ENCODE measurements around the gene DCP1A. TPM values are rescaled to one million over a fixed set of nuclear protein-coding genes. Genes with fewer than 3 reads are reported as not detected.
"Not testable (repeated sequence)": the region's sequence is repeated elsewhere in the genome, so short reads cannot be mapped to it uniquely, and the experiment has no call there.

DCP1A gene
- polyA plus RNA-seq, 4 donors = 4.1 to 24.1 (median 6.8) TPM

DNA sequence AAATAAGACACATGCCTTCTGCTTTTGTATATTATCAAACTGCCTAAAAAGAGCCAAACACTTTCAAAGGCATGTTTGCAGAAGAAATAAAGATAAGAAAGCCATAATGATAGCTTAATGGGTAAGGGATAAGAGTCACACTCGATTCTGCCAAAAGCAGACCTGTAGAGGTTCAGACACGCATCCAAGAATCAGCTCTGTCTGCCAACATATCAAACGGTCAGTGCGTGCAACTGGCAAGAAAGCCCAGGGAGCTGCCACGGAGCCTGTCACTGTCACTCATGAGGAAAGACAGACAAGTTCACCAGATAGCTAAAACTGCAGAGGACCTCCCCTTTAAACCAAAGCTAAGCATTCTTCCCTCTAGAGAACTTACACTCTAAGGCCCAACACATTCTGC is 23.2 kb downstream of the DCP1A start:
- DNase-seq (no peak), FAIRE-seq (no peak)
- no peak overlapping the region for H3K4me3 ChIP-seq (ENCODE audit: low read depth in 1 of 3, low read length in 3 of 3)
- peaks cover 0 to 8% of the 10 kb centered on the region in 2 donors for H3K9me3 ChIP-seq (ENCODE audit: control insufficient read depth in 2 of 2, insufficient read depth in 1 of 2, low read depth in 1 of 2, low read length in 1 of 2)
- H3K36me3 ChIP-seq (ENCODE audit: control insufficient read depth in 3 of 3, insufficient read depth in 2 of 3, low read depth in 1 of 3, low read length in 3 of 3) = peaks cover 0 to 28% (median 9%) of the 10 kb centered on the region in 3 donors
- 12 to 66% (median 38%) methylated on average over 5 of the region's 5 CpGs for WGBS, 3 donors
- H3K27ac ChIP-seq (ENCODE audit: low read depth in 1 of 3, low read length in 2 of 3) = no peak overlapping the region
- H3K4me1 ChIP-seq (ENCODE audit: control insufficient read depth in 3 of 3, insufficient read depth in 2 of 3, low read depth in 1 of 3, low read length in 2 of 3) = peaks cover 0 to 7% (median 0%) of the 10 kb centered on the region in 3 donors
- no peaks in the 10 kb centered on the region for H3K27me3 ChIP-seq (ENCODE audit: control insufficient read depth in 3 of 3, insufficient read depth in 3 of 3, low read length in 3 of 3)

DNA sequence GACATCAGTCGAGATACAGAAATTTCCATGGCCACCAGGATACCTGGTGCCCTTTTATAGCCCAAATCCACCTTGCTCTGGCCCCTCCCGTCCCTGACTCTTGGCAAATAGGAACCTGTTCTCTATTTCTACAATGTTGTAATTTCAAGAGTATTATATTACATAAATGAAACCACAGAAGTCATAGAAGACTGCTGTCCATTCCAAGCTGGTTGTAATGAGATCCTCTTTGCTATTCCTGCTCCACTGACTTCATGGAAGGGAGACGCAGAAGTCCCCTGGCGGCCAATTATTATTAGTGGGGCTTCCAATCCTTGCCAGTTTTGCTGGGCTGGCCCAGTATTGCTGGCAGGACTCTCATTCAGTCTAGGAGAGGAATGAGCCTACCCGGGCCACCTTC is 26.6 kb downstream of the DCP1A start:
- WGBS, 3 donors = 88 to 90% (median 89%) methylated on average over 5 of the region's 5 CpGs
- H3K36me3 ChIP-seq (ENCODE audit: control insufficient read depth in 3 of 3, insufficient read depth in 2 of 3, low read depth in 1 of 3, low read length in 3 of 3) = peaks cover 0 to 39% (median 7%) of the 10 kb centered on the region in 3 donors
- no peak for FAIRE-seq

DNA sequence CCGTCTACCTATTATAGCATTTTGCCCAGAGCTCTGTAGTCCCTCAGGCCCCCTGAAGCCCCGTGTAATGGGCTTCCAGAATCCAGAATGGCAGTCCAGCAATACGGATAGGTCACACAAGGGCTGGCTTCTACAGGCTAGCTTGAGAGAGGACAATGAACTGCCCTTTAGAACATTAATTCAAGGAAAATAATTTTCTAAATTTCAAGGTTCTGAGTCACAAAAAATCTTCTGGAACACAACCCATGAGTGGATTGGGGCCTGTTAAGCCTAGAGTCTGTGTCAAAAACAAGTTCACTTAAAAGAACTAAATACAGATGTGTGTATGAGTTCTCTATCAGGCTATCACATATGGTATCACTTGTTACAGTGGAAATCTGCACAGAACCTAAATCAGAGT is 28.8 kb downstream of the DCP1A start:
- DNase-seq (no peak), FAIRE-seq (no peak)
- WGBS, 3 donors = 89 to 94% (median 89%) methylated on average over 3 of the region's 3 CpGs
- H3K27ac ChIP-seq (ENCODE audit: low read depth in 1 of 3, low read length in 2 of 3) = no peak overlapping the region
- peaks cover 0 to 46% (median 7%) of the 10 kb centered on the region in 3 donors for H3K36me3 ChIP-seq (ENCODE audit: control insufficient read depth in 3 of 3, insufficient read depth in 2 of 3, low read depth in 1 of 3, low read length in 3 of 3)
- H3K4me3 ChIP-seq (ENCODE audit: low read depth in 1 of 3, low read length in 3 of 3) = no peak overlapping the region
- H3K27me3 ChIP-seq (ENCODE audit: control insufficient read depth in 3 of 3, insufficient read depth in 3 of 3, low read length in 3 of 3) = no peaks in the 10 kb centered on the region
- H3K9me3 ChIP-seq (ENCODE audit: control insufficient read depth in 2 of 2, insufficient read depth in 1 of 2, low read depth in 1 of 2, low read length in 1 of 2) = no peaks in the 10 kb centered on the region
- H3K4me1 ChIP-seq (ENCODE audit: control insufficient read depth in 3 of 3, insufficient read depth in 2 of 3, low read depth in 1 of 3, low read length in 2 of 3) = no peaks in the 10 kb centered on the region

More for the DNA sequence above, 26.6 kb downstream of the DCP1A start:
- Histone ChIP-seq H3K27ac (ENCODE audit: low read depth in 1 of 3, low read length in 2 of 3) (no peak overlapping the region), H3K4me1 (ENCODE audit: control insufficient read depth in 3 of 3, insufficient read depth in 2 of 3, low read depth in 1 of 3, low read length in 2 of 3) (no peaks in the 10 kb centered on the region), H3K27me3 (ENCODE audit: control insufficient read depth in 3 of 3, insufficient read depth in 3 of 3, low read length in 3 of 3) (no peaks in the 10 kb centered on the region), H3K9me3 (ENCODE audit: control insufficient read depth in 2 of 2, insufficient read depth in 1 of 2, low read depth in 1 of 2, low read length in 1 of 2) (no peaks in the 10 kb centered on the region), H3K4me3 (ENCODE audit: low read depth in 1 of 3, low read length in 3 of 3) (no peak overlapping the region)
- no peak for DNase-seq

DNA sequence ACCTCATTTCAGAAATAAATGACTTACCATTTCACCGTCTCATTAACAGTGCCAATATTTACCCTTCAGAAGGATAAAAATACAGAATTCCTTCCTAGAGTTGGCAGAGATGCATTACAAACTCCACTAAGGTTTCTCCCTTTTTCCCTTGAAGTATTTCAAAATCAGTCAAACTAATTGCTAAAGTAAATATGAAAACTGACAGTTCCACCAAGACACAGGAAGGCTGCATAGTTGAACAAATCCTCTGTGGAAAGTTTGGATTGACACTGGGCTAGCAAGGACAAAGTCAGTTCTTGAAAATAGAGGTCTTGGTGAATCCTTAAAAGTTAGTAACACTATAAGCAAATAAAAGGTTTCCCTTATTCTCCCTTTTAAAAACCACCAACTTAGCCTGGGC is 34.5 kb downstream of the DCP1A start:
- H3K4me1 ChIP-seq (ENCODE audit: control insufficient read depth in 3 of 3, insufficient read depth in 2 of 3, low read depth in 1 of 3, low read length in 2 of 3) = no peaks in the 10 kb centered on the region
- no peak overlapping the region for H3K27ac ChIP-seq (ENCODE audit: low read depth in 1 of 3, low read length in 2 of 3)
- DNase-seq (no peak), FAIRE-seq (no peak)
- no peaks in the 10 kb centered on the region for H3K27me3 ChIP-seq (ENCODE audit: control insufficient read depth in 3 of 3, insufficient read depth in 3 of 3, low read length in 3 of 3)
- H3K36me3 ChIP-seq (ENCODE audit: control insufficient read depth in 3 of 3, insufficient read depth in 2 of 3, low read depth in 1 of 3, low read length in 3 of 3) = peaks cover 5 to 50% (median 13%) of the 10 kb centered on the region in 3 donors
- no peak overlapping the region for H3K4me3 ChIP-seq (ENCODE audit: low read depth in 1 of 3, low read length in 3 of 3)
- H3K9me3 ChIP-seq (ENCODE audit: control insufficient read depth in 2 of 2, insufficient read depth in 1 of 2, low read depth in 1 of 2, low read length in 1 of 2) = no peaks in the 10 kb centered on the region
- 52 to 78% (median 53%) methylated on average over 1 of the region's 1 CpG for WGBS, 3 donors

DNA sequence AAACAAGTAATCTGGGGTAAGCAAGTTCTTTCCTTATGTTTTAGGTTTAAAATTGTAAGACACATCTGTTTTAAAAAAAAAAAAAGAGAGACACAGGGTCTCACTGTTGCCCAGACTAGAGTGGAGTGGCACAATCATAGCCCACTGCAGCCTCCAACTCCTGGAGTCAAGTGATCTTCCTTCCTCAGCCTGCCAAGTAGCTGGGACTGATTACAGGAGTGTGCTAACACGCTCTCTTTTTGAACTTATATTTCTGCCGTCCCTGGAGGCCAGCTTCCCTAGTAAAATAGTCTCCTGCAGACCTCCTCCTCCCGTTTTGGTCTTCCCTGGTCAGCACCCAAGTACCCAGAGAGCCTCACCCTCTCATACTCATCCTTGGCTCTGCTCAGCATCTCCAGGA is 35.5 kb downstream of the DCP1A start:
- Histone ChIP-seq H3K27ac (ENCODE audit: low read depth in 1 of 3, low read length in 2 of 3) (no peak overlapping the region), H3K9me3 (ENCODE audit: control insufficient read depth in 2 of 2, insufficient read depth in 1 of 2, low read depth in 1 of 2, low read length in 1 of 2) (no peaks in the 10 kb centered on the region), H3K4me3 (ENCODE audit: low read depth in 1 of 3, low read length in 3 of 3) (no peak overlapping the region), H3K36me3 (ENCODE audit: control insufficient read depth in 3 of 3, insufficient read depth in 2 of 3, low read depth in 1 of 3, low read length in 3 of 3) (peaks cover 8 to 46% (median 13%) of the 10 kb centered on the region in 3 donors), H3K27me3 (ENCODE audit: control insufficient read depth in 3 of 3, insufficient read depth in 3 of 3, low read length in 3 of 3) (no peaks in the 10 kb centered on the region), H3K4me1 (ENCODE audit: control insufficient read depth in 3 of 3, insufficient read depth in 2 of 3, low read depth in 1 of 3, low read length in 2 of 3) (no peaks in the 10 kb centered on the region)
- DNase-seq (no peak), FAIRE-seq (no peak)
- 85 to 98% (median 87%) methylated on average over 3 of the region's 3 CpGs for WGBS, 3 donors

DNA sequence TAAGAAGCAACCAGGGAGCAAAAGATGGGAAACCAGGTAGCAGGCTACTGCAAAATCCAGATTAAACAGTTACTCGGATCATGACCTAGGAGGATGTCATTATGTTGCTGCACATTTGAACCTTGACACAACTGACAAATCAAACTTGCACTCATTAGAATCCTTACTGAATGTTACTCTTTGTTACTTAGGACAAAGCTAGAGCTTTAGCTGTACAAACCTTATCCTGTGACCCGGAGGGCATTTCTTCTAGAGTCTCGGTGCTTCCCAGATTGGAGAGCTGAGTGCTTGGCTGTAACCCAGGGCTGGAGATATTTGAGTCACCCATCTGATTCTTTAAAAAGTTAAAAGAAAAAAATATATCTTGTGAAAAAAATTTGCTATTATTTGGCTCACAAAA is 43.4 kb downstream of the DCP1A start:
- H3K27me3 ChIP-seq (ENCODE audit: control insufficient read depth in 3 of 3, insufficient read depth in 3 of 3, low read length in 3 of 3) = no peaks in the 10 kb centered on the region
- no peak overlapping the region for H3K4me3 ChIP-seq (ENCODE audit: low read depth in 1 of 3, low read length in 3 of 3)
- H3K4me1 ChIP-seq (ENCODE audit: control insufficient read depth in 3 of 3, insufficient read depth in 2 of 3, low read depth in 1 of 3, low read length in 2 of 3) = no peaks in the 10 kb centered on the region
- H3K27ac ChIP-seq (ENCODE audit: low read depth in 1 of 3, low read length in 2 of 3) = no peak overlapping the region
- WGBS, 3 donors = 55 to 74% (median 60%) methylated on average over 3 of the region's 3 CpGs
- H3K9me3 ChIP-seq (ENCODE audit: control insufficient read depth in 2 of 2, insufficient read depth in 1 of 2, low read depth in 1 of 2, low read length in 1 of 2) = no peaks in the 10 kb centered on the region
- DNase-seq (no peak), FAIRE-seq (no peak)
- H3K36me3 ChIP-seq (ENCODE audit: control insufficient read depth in 3 of 3, insufficient read depth in 2 of 3, low read depth in 1 of 3, low read length in 3 of 3) = peaks cover 6 to 44% (median 10%) of the 10 kb centered on the region in 3 donors

DNA sequence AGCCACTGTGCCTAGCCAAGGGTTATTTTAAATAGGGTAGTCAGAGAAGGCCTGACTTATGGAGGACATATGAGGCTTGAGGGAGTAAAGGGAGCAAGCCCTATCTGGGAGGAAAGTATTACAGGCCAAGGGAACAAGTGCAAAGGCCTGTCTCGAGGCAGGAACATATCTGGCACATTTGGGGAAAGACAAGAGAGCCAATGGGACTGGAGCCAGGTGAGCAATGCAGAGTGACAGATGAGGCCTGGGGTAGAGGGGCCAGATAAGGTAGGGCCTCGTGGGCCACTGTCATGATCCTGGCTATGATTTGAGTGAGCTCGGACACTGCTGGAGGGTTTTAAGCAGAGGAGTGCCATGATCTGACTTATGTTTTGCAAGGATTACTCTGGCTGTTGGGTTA is 43.8 kb downstream of the DCP1A start:
- H3K36me3 ChIP-seq (ENCODE audit: control insufficient read depth in 3 of 3, insufficient read depth in 2 of 3, low read depth in 1 of 3, low read length in 3 of 3) = peaks cover 6 to 40% (median 10%) of the 10 kb centered on the region in 3 donors
- FAIRE-seq (no peak), DNase-seq (no peak)
- no peaks in the 10 kb centered on the region for H3K4me1 ChIP-seq (ENCODE audit: control insufficient read depth in 3 of 3, insufficient read depth in 2 of 3, low read depth in 1 of 3, low read length in 2 of 3)
- no peaks in the 10 kb centered on the region for H3K9me3 ChIP-seq (ENCODE audit: control insufficient read depth in 2 of 2, insufficient read depth in 1 of 2, low read depth in 1 of 2, low read length in 1 of 2)
- no peaks in the 10 kb centered on the region for H3K27me3 ChIP-seq (ENCODE audit: control insufficient read depth in 3 of 3, insufficient read depth in 3 of 3, low read length in 3 of 3)
- H3K27ac ChIP-seq (ENCODE audit: low read depth in 1 of 3, low read length in 2 of 3) = no peak overlapping the region
- WGBS, 3 donors = 80 to 90% (median 85%) methylated on average over 3 of the region's 3 CpGs
- no peak overlapping the region for H3K4me3 ChIP-seq (ENCODE audit: low read depth in 1 of 3, low read length in 3 of 3)

DNA sequence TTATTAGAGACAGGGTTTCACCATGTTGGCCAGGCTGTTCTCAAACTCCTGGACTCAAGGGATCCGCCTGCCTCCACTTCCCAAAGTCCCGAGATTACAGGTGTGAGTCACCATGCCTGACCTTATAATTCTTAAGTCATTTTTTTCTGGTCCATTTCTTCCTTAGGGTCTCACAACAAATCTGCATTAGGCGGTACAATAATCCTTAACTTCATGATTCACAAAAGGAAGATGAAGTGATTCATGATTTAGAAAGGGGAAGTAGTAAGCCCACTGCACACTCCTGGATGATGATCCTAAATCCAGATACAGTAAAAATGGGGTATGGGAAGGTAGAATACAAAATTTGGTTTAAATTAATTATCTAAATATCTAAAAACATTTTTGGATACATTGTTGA is 46.5 kb downstream of the DCP1A start:
- WGBS, 3 donors = 82 to 88% (median 84%) methylated on average over 3 of the region's 3 CpGs
- Histone ChIP-seq H3K4me3 (ENCODE audit: low read depth in 1 of 3, low read length in 3 of 3) (no peak overlapping the region), H3K4me1 (ENCODE audit: control insufficient read depth in 3 of 3, insufficient read depth in 2 of 3, low read depth in 1 of 3, low read length in 2 of 3) (no peaks in the 10 kb centered on the region), H3K27ac (ENCODE audit: low read depth in 1 of 3, low read length in 2 of 3) (no peak overlapping the region), H3K9me3 (ENCODE audit: control insufficient read depth in 2 of 2, insufficient read depth in 1 of 2, low read depth in 1 of 2, low read length in 1 of 2) (no peaks in the 10 kb centered on the region), H3K36me3 (ENCODE audit: control insufficient read depth in 3 of 3, insufficient read depth in 2 of 3, low read depth in 1 of 3, low read length in 3 of 3) (peaks cover 7 to 38% (median 13%) of the 10 kb centered on the region in 3 donors), H3K27me3 (ENCODE audit: control insufficient read depth in 3 of 3, insufficient read depth in 3 of 3, low read length in 3 of 3) (no peaks in the 10 kb centered on the region)
- DNase-seq = no peak
- no peak for FAIRE-seq

DNA sequence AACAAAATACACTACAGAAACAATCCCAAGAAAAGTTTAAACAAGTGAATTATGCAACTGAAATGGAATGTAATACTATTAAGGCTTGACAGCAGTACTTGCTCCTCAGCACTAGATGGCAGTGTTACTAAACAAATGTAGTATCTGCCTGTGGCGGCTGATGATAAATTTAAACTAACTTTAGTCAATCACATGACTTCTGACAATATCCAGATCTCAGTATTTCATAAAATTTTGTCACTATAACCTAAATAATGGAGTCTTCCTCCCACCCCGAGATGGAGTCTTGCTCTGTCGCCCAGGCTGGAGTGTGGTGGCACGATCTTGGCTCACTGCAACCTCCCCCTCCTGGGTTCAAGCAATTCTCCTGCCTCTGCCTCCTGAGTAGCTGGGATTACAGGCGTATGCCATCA is 47.7 kb downstream of the DCP1A start:
- H3K27me3 ChIP-seq (ENCODE audit: control insufficient read depth in 3 of 3, insufficient read depth in 3 of 3, low read length in 3 of 3); H3K9me3 ChIP-seq (ENCODE audit: control insufficient read depth in 2 of 2, insufficient read depth in 1 of 2, low read depth in 1 of 2, low read length in 1 of 2); FAIRE-seq; H3K4me3 ChIP-seq (ENCODE audit: low read depth in 1 of 3, low read length in 3 of 3); H3K27ac ChIP-seq (ENCODE audit: low read depth in 1 of 3, low read length in 2 of 3); H3K4me1 ChIP-seq (ENCODE audit: control insufficient read depth in 3 of 3, insufficient read depth in 2 of 3, low read depth in 1 of 3, low read length in 2 of 3): not testable (repeated sequence)
- peaks cover 7 to 37% (median 13%) of the 10 kb centered on the region in 3 donors for H3K36me3 ChIP-seq (ENCODE audit: control insufficient read depth in 3 of 3, insufficient read depth in 2 of 3, low read depth in 1 of 3, low read length in 3 of 3)
- 45 to 58% (median 52%) methylated on average over 5 of the region's 5 CpGs for WGBS, 3 donors
- DNase-seq = peak; percentile 49 to 51

Data from small intestine (tissue), 7 donors.